ENCODE data around the gene ARVCF.
"Not testable (repeated sequence)": the region's sequence is repeated elsewhere in the genome, so short reads cannot be mapped to it uniquely, and the experiment has no call there.

Gene ARVCF

DNA sequence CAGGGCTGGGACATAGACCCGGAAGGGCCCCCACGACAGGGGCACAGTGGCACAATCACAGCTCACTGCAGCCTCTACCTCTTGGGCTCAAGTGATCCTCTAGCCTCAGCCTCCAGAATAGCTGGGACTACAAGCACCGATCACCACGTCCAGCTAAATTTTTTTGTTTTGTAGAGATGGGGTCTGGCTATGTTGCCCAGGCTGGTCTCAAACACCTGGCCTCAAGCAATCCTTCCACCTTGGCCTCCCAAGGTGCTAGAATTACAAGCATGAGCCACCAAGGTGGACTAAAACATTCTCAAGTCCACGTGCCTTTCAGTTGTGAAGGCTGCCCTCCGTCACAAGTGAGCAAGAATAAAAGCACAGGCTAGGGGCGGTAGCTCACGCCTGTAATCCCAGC is 85.1 kb downstream of the ARVCF start:
- no peak for DNase-seq

DNA sequence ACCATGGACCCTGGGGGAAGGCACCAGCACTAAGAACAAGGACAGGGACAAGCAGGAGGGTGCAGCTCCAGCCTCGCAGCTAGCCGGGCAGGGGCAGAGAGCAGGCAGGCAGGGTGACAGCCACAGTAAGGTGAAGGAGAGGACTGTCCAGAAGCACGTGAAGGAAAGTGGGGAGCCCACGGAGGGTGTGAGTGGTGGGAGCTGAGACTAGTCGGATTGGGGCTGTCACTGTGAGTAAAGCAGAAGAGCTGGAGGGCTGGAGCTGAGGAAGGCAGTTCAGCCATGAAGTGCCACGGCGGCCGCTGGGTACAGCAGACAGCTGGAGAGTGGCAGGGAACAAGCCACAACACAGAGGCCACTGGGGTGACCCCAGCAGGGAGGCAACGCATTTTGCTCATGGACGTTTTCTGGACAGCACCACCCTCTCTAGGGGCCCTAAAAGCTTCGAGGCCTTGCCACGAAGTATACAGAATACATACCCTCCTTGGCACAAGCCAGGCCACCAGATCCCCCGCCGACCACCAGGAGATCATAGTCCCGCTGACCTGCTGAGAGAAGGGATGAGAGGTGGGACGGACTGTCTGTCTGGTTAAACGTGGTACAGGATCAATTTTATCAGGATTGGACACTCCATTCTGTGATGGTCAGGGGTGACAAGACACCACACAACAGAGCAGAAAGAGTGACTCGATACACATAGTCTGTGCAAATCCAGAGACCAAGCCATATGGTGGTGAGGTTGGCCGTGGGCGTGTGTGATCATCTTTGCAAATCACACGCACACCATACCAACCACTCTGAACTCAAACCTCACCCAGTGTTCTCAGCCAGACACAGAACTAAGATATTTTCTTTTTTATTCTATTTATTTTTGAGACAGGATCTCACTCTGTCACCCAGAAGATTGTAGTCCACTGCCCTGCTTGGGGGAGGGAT is 85.8 kb downstream of the ARVCF start:
- no peak for DNase-seq

DNA sequence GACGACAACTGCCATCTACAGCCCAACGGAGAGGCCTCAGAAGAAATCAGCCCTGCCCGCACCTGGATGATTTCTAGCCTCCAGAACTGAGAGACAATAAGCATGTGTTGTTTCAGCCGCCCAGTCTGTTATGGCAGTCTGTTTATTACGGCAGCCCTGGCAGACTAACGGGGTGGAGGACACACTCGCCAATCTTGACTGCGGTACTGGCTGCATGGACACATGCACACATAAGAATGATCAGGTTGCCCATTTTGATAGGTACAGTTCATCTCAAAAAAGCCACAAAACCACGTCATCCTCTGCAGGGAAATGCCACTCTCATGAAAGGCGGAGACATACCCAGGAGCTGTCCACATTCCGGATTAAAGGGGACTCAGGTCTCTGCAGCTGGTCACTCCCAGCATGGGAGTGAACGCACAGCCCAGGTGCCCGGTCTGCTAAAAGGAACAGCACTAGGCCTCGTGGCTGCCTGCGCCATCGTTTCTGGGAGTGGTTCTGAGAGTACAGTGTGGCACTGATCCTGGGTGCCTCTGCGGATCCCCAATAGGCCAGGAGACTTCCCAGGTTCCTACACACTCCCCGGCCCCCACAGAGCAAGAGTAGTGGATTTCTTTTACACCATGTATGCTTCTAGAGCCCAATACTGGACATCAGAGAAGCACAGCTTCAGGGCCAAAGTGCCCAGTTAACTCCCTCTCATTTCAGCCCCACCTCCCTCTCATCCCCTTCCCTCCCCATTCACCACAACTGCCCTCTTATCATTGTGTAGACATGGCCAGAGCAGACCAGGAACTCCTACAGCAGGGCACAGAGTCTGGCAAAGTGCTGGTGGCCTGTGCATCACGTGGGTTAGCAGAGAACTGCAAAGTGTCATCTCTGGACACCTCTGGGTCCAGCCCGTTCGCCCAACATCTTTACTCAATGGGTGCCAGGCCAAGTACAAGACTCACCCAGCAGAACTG is 86.8 kb downstream of the ARVCF start:
- DNase-seq: no peak

DNA sequence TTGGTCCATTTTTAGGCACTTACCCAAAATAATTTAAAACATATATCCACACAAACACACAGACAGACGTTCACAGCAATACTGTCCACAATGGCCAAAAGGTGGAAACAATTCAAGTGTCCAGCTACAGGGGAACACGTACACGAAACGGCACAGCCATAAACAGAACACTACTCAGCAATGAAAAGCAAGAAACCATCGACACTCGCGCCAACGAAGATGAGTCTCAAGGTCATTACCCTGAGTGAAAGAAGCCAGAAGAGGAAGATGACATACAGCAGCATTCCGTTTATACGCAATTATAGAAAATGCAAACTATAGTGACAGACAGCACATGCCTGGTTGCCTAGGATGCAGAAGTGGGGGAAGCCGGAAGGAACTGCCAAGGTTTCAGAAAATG is 88.4 kb downstream of the ARVCF start:
- DNase-seq: no peak

DNA sequence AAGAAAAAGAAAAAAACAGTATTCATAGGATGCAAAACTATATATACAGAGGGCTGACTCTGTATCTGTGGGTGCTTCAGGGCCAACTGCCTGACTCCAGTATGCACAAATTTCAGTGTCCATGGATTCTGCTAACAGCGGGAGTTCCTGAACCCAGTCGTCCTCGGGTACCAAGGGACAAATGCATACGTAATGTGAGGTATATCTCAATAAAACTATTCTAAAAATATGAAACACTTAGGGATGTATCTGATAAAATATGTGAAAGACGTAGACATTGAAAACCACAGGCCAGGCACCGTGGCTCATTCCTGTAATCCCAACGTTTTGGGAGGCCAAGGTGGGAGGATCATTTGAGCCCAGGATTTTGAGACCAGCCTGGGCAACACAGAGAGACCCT is 88.9 kb downstream of the ARVCF start:
- DNase-seq: no peak

DNA sequence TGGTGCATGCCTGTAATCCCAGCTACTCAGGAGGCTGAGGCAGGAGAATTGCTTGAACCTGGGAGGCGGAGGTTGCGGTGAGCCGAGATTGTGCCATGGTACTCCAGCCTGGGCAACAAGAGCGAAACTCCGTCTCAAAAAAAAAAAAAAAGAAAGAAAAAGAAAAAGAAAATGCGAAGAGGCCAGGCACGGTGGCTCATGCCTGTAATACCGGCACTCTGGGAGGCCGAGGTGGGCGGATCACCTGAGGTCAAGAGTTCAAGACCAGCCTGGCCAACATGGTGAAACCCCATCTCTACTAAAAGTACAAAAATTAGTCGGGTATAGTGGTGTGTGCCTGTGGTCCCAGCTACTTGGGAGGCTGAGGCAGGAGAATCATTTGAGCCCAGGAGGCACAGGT is 90.6 kb downstream of the ARVCF start:
- DNase-seq: not testable (repeated sequence)

DNA sequence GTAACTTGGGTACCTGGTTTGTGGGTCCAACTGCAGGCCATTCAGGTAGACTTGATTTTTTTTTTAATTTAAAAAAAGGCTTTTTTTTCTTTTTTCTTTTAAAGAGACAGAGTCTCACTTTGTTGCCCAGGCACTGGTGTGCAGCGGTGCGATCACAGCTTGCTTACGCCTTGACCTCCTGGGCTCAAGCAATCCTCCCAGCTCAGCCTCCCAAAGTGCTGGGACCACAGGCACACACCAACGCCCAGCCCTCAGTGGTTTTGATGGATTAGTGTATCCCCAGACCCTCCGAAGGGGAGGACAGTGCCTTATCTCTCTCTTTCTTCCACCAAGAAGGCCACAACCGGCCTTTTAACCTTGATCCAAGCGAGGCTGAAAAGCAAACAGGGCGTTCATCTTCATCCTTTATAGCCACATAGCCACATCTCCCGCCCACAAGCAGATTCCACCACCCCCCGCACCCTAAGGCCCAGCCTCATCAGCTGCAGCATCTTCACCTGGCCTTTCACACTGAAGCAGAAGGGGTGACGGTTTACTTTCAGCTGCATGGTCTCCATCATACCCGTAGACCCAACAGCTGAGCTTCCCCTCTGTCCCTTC is 92.6 kb downstream of the ARVCF start:
- DNase-seq: no peak

DNA sequence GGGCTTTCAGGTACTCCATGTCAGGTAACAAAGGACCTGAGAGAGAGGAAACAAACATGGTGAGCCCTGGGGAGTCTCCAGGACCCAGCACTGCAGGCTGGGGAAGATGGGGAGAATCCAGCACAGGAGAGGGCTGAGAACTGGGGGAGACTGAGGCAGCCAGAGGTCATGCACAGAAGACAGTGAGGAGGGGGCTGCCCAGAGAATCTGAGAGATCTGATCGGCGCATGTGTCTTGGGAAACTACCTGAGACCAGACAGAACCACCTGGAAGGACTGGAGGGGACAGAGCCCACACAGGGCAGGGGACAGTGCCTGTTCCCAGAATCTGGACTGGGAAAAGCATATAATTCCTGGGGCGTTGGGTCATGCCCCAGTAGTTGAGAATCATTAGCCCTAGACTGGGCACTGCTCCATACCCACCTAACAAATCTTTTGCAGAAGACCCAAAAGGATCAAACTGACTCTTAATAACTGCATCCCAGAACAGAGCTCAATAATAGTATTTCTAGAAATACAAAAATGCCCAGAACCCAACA is 95.0 kb downstream of the ARVCF start:
- DNase-seq: no peak

All from COR-L47 (cell line).